Muscle of arm (tissue), 14 donors: ENCODE measurements around the gene MFAP1. TPM values are rescaled to one million over a fixed set of nuclear protein-coding genes. Genes with fewer than 3 reads are reported as not detected.
"Not testable (repeated sequence)": the region's sequence is repeated elsewhere in the genome, so short reads cannot be mapped to it uniquely, and the experiment has no call there.

Source experiments
- DNase-seq: peaks from one replicate; pipeline ENCODE4 v3.0.0-alpha.2; 2013
- long read RNA-seq, 11 donors: transcript quantifications; one replicate each; lab custom pipeline, GENCODE V29; 2026
- polyA plus RNA-seq, 12 donors: library from polyadenylated mRNA; unstranded; fragments of 120-200 nt; gene quantifications; one replicate each; pipeline ENCODE4 v1.2.1, GENCODE V29; 2013; ENCODE audit not compliant: insufficient read length in 12 of 12

Gene MFAP1
- polyA plus RNA-seq: 10 to 100 TPM in 11 of 12 donors, not detected in 1; 28.4 to 45.2 (median 34.9) TPM
- long read RNA-seq, donor 1, transcript MFAP1-201 (9 exons, 2,155 nt): major isoform, 7 of 30 reads
- long read RNA-seq, donor 1, partial matches to known transcripts: 22 of 30 reads
- long read RNA-seq, donor 1, other reads (novel, unspliced or antisense): 0 of 30 reads
- long read RNA-seq, donor 2, transcript MFAP1-201 (9 exons, 2,155 nt): major isoform, 6 of 21 reads
- long read RNA-seq, donor 2, partial matches to known transcripts: 14 of 21 reads
- long read RNA-seq, donor 2, other reads (novel, unspliced or antisense): 0 of 21 reads
- long read RNA-seq, donor 3, transcript MFAP1-201 (9 exons, 2,155 nt): major isoform, 7 of 7 reads
- long read RNA-seq, donor 3, partial matches to known transcripts: 0 of 7 reads
- long read RNA-seq, donor 3, other reads (novel, unspliced or antisense): 0 of 7 reads
- long read RNA-seq, donor 4, partial matches to known transcripts: 0 of 3 reads
- long read RNA-seq, donor 4, other reads (novel, unspliced or antisense): 0 of 3 reads
- long read RNA-seq, donor 5, transcript MFAP1-201 (9 exons, 2,155 nt): major isoform, 19 of 19 reads
- long read RNA-seq, donor 5, partial matches to known transcripts: 0 of 19 reads
- long read RNA-seq, donor 5, other reads (novel, unspliced or antisense): 0 of 19 reads
- long read RNA-seq, donor 6, transcript MFAP1-201 (9 exons, 2,155 nt): major isoform, 5 of 5 reads
- long read RNA-seq, donor 6, partial matches to known transcripts: 0 of 5 reads
- long read RNA-seq, donor 6, other reads (novel, unspliced or antisense): 0 of 5 reads
- long read RNA-seq, donor 7, transcript MFAP1-201 (9 exons, 2,155 nt): major isoform, 7 of 7 reads
- long read RNA-seq, donor 7, partial matches to known transcripts: 0 of 7 reads
- long read RNA-seq, donor 7, other reads (novel, unspliced or antisense): 0 of 7 reads
- long read RNA-seq, donor 8, transcript MFAP1-201 (9 exons, 2,155 nt): major isoform, 9 of 10 reads
- long read RNA-seq, donor 8, partial matches to known transcripts: 0 of 10 reads
- long read RNA-seq, donor 8, other reads (novel, unspliced or antisense): 0 of 10 reads
- long read RNA-seq, donor 9, transcript MFAP1-201 (9 exons, 2,155 nt): major isoform, 10 of 11 reads
- long read RNA-seq, donor 9, partial matches to known transcripts: 0 of 11 reads
- long read RNA-seq, donor 9, other reads (novel, unspliced or antisense): 0 of 11 reads
- long read RNA-seq, donor 10, transcript MFAP1-201 (9 exons, 2,155 nt): major isoform, 11 of 11 reads
- long read RNA-seq, donor 10, partial matches to known transcripts: 0 of 11 reads
- long read RNA-seq, donor 10, other reads (novel, unspliced or antisense): 0 of 11 reads
- long read RNA-seq, donor 11, transcript MFAP1-201 (9 exons, 2,155 nt): major isoform, 8 of 20 reads
- long read RNA-seq, donor 11, partial matches to known transcripts: 11 of 20 reads
- long read RNA-seq, donor 11, other reads (novel, unspliced or antisense): 0 of 20 reads

GRCh38 chr15:43824302-43825246, at the start of gene MFAP1:
Gene MFAP1, minus strand, starts transcription at chr15:43824690. Its CDS starts 121 bp downstream, at chr15:43824569.
- peak; percentile 97 for DNase-seq

- no peak for DNase-seq
Measured at GRCh38 chr15:43873651-43874050, 49.2 kb upstream of the MFAP1 start.

- peak; percentile 63 for DNase-seq
Measured at GRCh38 chr15:43872416-43873020, 48.0 kb upstream of the MFAP1 start.

GRCh38 chr15:43871835-43872234, 47.3 kb upstream of the MFAP1 start:
- DNase-seq: no peak

GRCh38 chr15:43868406-43868805, 43.9 kb upstream of the MFAP1 start:
- DNase-seq: no peak

GRCh38 chr15:43867096-43867495, 42.6 kb upstream of the MFAP1 start:
- no peak for DNase-seq

- DNase-seq: not testable (repeated sequence)
Measured at GRCh38 chr15:43866636-43867035, 42.1 kb upstream of the MFAP1 start.

GRCh38 chr15:43859546-43859945, 35.1 kb upstream of the MFAP1 start:
- DNase-seq: no peak

GRCh38 chr15:43854801-43855200, 30.3 kb upstream of the MFAP1 start:
- no peak for DNase-seq

GRCh38 chr15:43852607-43853006, 28.1 kb upstream of the MFAP1 start:
- no peak for DNase-seq

- no peak for DNase-seq
Measured at GRCh38 chr15:43851251-43851650, 26.8 kb upstream of the MFAP1 start.

GRCh38 chr15:43845421-43845820, 20.9 kb upstream of the MFAP1 start:
- no peak for DNase-seq

GRCh38 chr15:43832485-43832884, 8.0 kb upstream of the MFAP1 start:
- not testable (repeated sequence) for DNase-seq

GRCh38 chr15:43831519-43832052, 7.1 kb upstream of the MFAP1 start:
- DNase-seq: not testable (repeated sequence)

- DNase-seq: not testable (repeated sequence)
Measured at GRCh38 chr15:43830691-43831275, 6.3 kb upstream of the MFAP1 start.

- DNase-seq: not testable (repeated sequence)
Measured at GRCh38 chr15:43829951-43830540, 5.6 kb upstream of the MFAP1 start.

- DNase-seq: no peak
Measured at GRCh38 chr15:43828061-43828657, 3.7 kb upstream of the MFAP1 start.
